ENCODE results near the gene PPAN. TPM values are rescaled to one million over a fixed set of nuclear protein-coding genes. Genes with fewer than 3 reads are reported as not detected.

Gene PPAN
- total and polyA plus RNA-seq, 8 donors: 22.6 to 49.8 (median 28.5) TPM

DNA sequence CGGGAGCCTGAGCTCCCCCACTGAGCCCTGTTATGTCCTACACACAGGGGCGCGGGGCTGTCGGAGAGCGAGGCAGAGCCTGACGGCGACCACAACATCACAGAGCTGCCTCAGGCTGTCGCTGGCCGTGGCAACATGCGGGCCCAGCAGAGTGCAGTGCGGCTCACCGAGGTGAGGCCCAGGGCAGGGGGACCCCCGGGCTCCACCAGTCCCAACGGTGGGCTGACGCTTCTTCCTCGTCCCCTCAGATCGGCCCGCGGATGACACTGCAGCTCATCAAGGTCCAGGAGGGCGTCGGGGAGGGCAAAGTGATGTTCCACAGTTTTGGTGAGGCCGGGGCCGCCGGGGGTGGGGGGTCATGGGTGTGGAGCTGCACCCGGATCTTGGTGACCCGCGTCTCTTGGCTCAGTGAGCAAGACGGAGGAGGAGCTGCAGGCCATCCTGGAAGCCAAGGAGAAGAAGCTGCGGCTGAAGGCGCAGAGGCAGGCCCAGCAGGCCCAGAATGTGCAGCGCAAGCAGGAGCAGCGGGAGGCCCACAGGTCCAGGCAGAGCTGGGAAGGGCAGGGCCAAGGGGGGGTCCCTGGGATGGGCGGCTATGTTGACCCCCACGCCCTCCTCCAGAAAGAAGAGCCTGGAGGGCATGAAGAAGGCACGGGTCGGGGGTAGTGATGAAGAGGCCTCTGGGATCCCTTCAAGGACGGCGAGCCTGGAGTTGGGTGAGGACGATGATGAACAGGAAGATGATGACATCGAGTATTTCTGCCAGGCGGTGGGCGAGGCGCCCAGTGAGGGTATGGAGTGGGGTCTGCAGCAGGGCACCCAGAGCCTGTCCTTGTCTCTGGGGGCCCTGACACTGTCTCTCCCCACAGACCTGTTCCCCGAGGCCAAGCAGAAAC is 4.2 kb downstream of the PPAN start:
- TF ChIP-seq, protein P1, sequence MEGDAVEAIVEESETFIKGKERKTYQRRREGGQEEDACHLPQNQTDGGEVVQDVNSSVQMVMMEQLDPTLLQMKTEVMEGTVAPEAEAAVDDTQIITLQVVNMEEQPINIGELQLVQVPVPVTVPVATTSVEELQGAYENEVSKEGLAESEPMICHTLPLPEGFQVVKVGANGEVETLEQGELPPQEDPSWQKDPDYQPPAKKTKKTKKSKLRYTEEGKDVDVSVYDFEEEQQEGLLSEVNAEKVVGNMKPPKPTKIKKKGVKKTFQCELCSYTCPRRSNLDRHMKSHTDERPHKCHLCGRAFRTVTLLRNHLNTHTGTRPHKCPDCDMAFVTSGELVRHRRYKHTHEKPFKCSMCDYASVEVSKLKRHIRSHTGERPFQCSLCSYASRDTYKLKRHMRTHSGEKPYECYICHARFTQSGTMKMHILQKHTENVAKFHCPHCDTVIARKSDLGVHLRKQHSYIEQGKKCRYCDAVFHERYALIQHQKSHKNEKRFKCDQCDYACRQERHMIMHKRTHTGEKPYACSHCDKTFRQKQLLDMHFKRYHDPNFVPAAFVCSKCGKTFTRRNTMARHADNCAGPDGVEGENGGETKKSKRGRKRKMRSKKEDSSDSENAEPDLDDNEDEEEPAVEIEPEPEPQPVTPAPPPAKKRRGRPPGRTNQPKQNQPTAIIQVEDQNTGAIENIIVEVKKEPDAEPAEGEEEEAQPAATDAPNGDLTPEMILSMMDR (IDR thresholded peaks at IDR 0.05): no peak
- intact Hi-C loops (cut with DNase I): loop anchor here in 1 of 2 donors (10.0 kb wide), 1 partner anchor 134 kb away; no protein-coding TSS in a partner anchor
- peaks cover 11 to 71% of the 10 kb centered on the region in 2 donors for H3K4me1 ChIP-seq
- peak in 1 of 4 donors; percentile 69 for DNase-seq
- peak overlapping the region in 1 of 2 donors; percentile 82 for H3K27ac ChIP-seq
- H3K27me3 ChIP-seq: no peaks in the 10 kb centered on the region
- H3K4me3 ChIP-seq: no peak overlapping the region
- H3K9me3 ChIP-seq: no peaks in the 10 kb centered on the region
- H3K36me3 ChIP-seq: peaks cover 0 to 72% of the 10 kb centered on the region in 2 donors
- ATAC-seq: no peak

DNA sequence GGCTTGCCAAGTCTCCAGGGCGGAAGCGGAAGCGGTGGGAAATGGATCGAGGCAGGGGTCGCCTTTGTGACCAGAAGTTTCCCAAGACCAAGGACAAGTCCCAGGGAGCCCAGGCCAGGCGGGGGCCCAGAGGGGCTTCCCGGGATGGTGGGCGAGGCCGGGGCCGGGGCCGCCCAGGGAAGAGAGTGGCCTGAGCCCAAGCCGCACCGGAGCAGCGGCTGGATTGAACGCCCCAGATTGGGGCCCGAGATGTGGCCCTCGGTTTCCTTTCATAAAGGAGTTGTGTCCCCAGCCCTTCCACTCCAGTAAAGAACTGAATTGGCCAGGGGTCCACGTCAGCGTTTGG is 4.8 kb downstream of the PPAN start:
- H3K27ac ChIP-seq: peak overlapping the region in 1 of 2 donors; percentile 82
- H3K27me3 ChIP-seq: no peaks in the 10 kb centered on the region
- DNase-seq: peak in 1 of 4 donors; percentile 77
- TF ChIP-seq, protein P1 (IDR thresholded peaks at IDR 0.05): no peak
- no peaks in the 10 kb centered on the region for H3K9me3 ChIP-seq
- ATAC-seq: no peak
- intact Hi-C loops (cut with DNase I): loop anchor here in 1 of 2 donors (10.0 kb wide), 1 partner anchor 134 kb away; no protein-coding TSS in a partner anchor
- peak overlapping the region in 1 of 2 donors; percentile 23 for H3K4me3 ChIP-seq
- peaks cover 6 to 65% of the 10 kb centered on the region in 2 donors for H3K4me1 ChIP-seq
- H3K36me3 ChIP-seq: peaks cover 0 to 78% of the 10 kb centered on the region in 2 donors

DNA sequence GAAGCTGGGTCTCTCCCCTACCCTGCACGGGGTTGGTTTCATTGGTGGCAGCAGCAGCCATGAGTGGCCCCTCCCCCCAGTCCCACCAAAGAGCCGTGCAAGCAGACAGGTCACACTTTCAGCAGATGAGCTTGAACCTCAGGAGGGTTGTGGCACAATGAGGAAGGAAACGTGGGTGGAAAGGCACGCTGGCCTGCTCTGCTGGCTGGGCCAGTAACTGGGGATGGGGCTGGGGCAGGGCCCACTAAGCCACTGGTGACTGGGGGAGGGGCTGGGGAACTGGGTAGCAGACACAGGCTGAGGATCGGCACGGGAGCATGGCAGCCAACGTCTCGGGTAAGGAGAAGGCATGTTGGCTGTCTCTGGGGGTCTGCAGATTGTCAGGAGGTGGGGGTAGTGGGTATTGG is 5.2 kb downstream of the PPAN start, which contains the start of gene P2RY11:
Gene P2RY11, plus strand, starts transcription at position 289 of the 407 bp plus-strand sequence. Its CDS starts 29 bp downstream, at position 318.
- DNase-seq: peak in 1 of 4 donors; percentile 82
- intact Hi-C loops (cut with DNase I): loop anchor here in 1 of 2 donors (10.0 kb wide), 1 partner anchor 133 kb away; no protein-coding TSS in a partner anchor
- Histone ChIP-seq H3K36me3 (peaks cover 0 to 82% of the 10 kb centered on the region in 2 donors), H3K27me3 (no peaks in the 10 kb centered on the region), H3K9me3 (no peaks in the 10 kb centered on the region), H3K4me3 (peak within 1 kb of the TSS in 1 of 2 donors; percentile 23), H3K4me1 (peaks cover 6 to 63% of the 10 kb centered on the region in 2 donors), H3K27ac (peak within 1 kb of the TSS in 1 of 2 donors; percentile 82)
- ATAC-seq: peak; percentile 3
- TF ChIP-seq, protein P1 (IDR thresholded peaks at IDR 0.05): no peak

DNA sequence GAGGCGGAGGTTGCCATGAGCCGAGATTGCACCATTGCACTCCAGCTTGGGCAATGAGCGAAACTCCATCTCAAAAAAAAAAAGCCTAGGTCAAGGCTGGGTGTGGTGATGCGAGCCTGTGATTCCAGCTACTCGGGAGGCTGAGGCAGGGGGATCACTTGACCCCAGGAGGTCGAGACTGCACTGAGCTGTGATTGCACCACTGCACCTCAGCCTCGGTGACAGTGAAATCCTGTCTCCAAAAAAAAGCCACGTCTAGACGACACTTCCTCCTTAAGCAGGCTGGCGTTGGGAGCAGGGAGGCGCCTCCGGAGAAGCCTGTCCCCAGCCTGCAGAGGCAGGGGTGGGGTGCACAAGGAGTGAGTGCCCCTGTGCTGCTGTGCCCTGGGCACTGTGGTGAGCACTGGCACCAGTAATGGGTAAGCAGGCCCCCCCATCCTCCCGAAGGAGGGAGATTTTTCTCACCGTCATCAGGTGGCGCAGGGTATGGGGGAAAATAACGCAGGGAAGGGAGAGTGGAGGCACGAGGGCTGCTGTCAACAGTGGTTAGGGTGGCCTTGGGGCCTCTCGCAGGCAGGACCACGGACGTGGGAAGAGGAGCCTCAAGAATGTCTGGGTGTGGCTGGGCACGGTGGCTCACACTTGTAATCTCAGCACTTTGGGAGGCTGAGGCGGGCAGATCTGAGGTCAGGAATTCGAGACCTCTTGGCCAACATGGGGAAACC is 6.0 kb downstream of the PPAN start:
- TF ChIP-seq, protein P1 (IDR thresholded peaks at IDR 0.05): no peak
- Histone ChIP-seq H3K27me3 (no peaks in the 10 kb centered on the region), H3K27ac (peak overlapping the region in 1 of 2 donors; percentile 82), H3K4me1 (peaks cover 2 to 60% of the 10 kb centered on the region in 2 donors), H3K36me3 (peaks cover 0 to 90% of the 10 kb centered on the region in 2 donors), H3K4me3 (peak overlapping the region in 1 of 2 donors; percentile 23), H3K9me3 (no peaks in the 10 kb centered on the region)
- intact Hi-C loops (cut with DNase I): loop anchor here in 1 of 2 donors (10.0 kb wide), 1 partner anchor 133 kb away; no protein-coding TSS in a partner anchor
- DNase-seq (peak in 2 of 4 donors; percentile 39 to 85), ATAC-seq (peak; percentile 18)

Measured in left lung (tissue), 10 donors.